Activated naive CD4-positive, alpha-beta T cell treated with anti-CD3 and anti-CD28 coated beads for 36 hours (primary cell): ENCODE measurements around the gene IL6R. TPM values are rescaled to one million over a fixed set of nuclear protein-coding genes. Genes with fewer than 3 reads are reported as not detected.
"Not testable (repeated sequence)": the region's sequence is repeated elsewhere in the genome, so short reads cannot be mapped to it uniquely, and the experiment has no call there.

ENCODE experiments used
- CTCF ChIA-PET: fragments of 350-600 bp; sonication (Branson Sonifier 250); formaldehyde crosslinking; loops from one replicate; lab custom pipeline; 2021; ENCODE audit warnings: antibody characterized with exemption; lab: Charles Lee
- DNase-seq: peaks from one replicate; pipeline ENCODE4 v3.0.0-alpha.2; 2020
- H3K27ac Mint-ChIP-seq: one replicate; pipeline ENCODE4 v1.8.0; 2021; ENCODE audit warnings: mild to moderate bottlenecking, mixed read lengths
- H3K27me3 Mint-ChIP-seq: one replicate; pipeline ENCODE4 v1.8.0; 2021; ENCODE audit warnings: low read depth, mixed read lengths
- H3K36me3 Mint-ChIP-seq: one replicate; pipeline ENCODE4 v1.8.0; 2021; ENCODE audit warnings: low read depth, mixed read lengths
- H3K4me1 Mint-ChIP-seq: one replicate; pipeline ENCODE4 v1.8.0; 2021; ENCODE audit warnings: low read depth, mixed read lengths
- H3K4me3 Mint-ChIP-seq: one replicate; pipeline ENCODE4 v1.8.0; 2021; ENCODE audit warnings: mild to moderate bottlenecking, moderate library complexity, mixed read lengths
- H3K9me3 Mint-ChIP-seq: one replicate; pipeline ENCODE4 v1.8.0; 2021; ENCODE audit warnings: mixed read lengths
- intact Hi-C: fragments of 100-400 bp; cut with micrococcal nuclease; formaldehyde crosslinking; loops from one replicate; pipeline ENCODE4 v1.15.1; 2023
- total RNA-seq, 2 experiments: library from RNA; stranded (reverse); gene quantifications; one replicate each; pipeline ENCODE4 v1.2.3, GENCODE V29; 2021

The IL6R gene
- total RNA-seq, 2 experiments from 2014 or later = 17.3 to 25.9 TPM

GRCh38 chr1:154419620-154420571, 14.8 kb downstream of the IL6R start:
- peak; percentile 90 for DNase-seq
- peaks cover 85% of the 10 kb centered on the region for H3K4me1 Mint-ChIP-seq
- H3K27me3 Mint-ChIP-seq = no peaks in the 10 kb centered on the region
- H3K36me3 Mint-ChIP-seq = no peaks in the 10 kb centered on the region
- H3K4me3 Mint-ChIP-seq = peak overlapping the region; percentile 52
- CTCF ChIA-PET = interaction anchor here (0.5 to 3.0 kb wide), 9 partner anchors 11 to 748 kb away, joined by 3 to 26 read pairs (median 4); no protein-coding TSS in a partner anchor
- peak overlapping the region; percentile 88 for H3K27ac Mint-ChIP-seq
- H3K9me3 Mint-ChIP-seq = no peaks in the 10 kb centered on the region
- intact Hi-C loops = loop anchor here (1.0 to 2.0 kb wide), 2 partner anchors 13 to 21 kb away; no protein-coding TSS in a partner anchor

GRCh38 chr1:154420961-154421924, 16.1 kb downstream of the IL6R start:
- peaks cover 91% of the 10 kb centered on the region for H3K4me1 Mint-ChIP-seq
- peaks cover 1% of the 10 kb centered on the region for H3K36me3 Mint-ChIP-seq
- H3K9me3 Mint-ChIP-seq = no peaks in the 10 kb centered on the region
- H3K27ac Mint-ChIP-seq = peak overlapping the region; percentile 75
- no peaks in the 10 kb centered on the region for H3K27me3 Mint-ChIP-seq
- CTCF ChIA-PET = interaction anchor here (1.1 to 3.0 kb wide), 2 partner anchors 12 to 58 kb away, joined by 4 to 26 read pairs; no protein-coding TSS in a partner anchor
- intact Hi-C loops = loop anchor here (1.0 kb wide), 1 partner anchor 14 kb away; no protein-coding TSS in a partner anchor
- DNase-seq = no peak
- H3K4me3 Mint-ChIP-seq = peak overlapping the region; percentile 21

- H3K36me3 Mint-ChIP-seq, H3K4me3 Mint-ChIP-seq, H3K27me3 Mint-ChIP-seq, DNase-seq, H3K9me3 Mint-ChIP-seq, intact Hi-C loops: not testable (repeated sequence)
- Mint-ChIP-seq H3K27ac (peak overlapping the region; percentile 66), H3K4me1 (peaks cover 87% of the 10 kb centered on the region)
- CTCF ChIA-PET = interaction anchor here (0.6 to 1.1 kb wide), 3 partner anchors 10 to 57 kb away, joined by 3 to 4 read pairs (median 4); no protein-coding TSS in a partner anchor
Observed at GRCh38 chr1:154422049-154422448, 16.9 kb downstream of the IL6R start.

GRCh38 chr1:154422521-154422920, 17.4 kb downstream of the IL6R start:
- no peak for DNase-seq
- no peak overlapping the region for H3K4me3 Mint-ChIP-seq

GRCh38 chr1:154423304-154423987, 18.3 kb downstream of the IL6R start:
- peak; percentile 63 for DNase-seq
- peak overlapping the region; percentile 24 for H3K27ac Mint-ChIP-seq
- H3K36me3 Mint-ChIP-seq = peaks cover 1% of the 10 kb centered on the region
- peaks cover 79% of the 10 kb centered on the region for H3K4me1 Mint-ChIP-seq
- no peaks in the 10 kb centered on the region for H3K27me3 Mint-ChIP-seq
- H3K4me3 Mint-ChIP-seq = no peak overlapping the region
- intact Hi-C loops = loop anchor here (1.0 kb wide), 1 partner anchor 16 kb away; no protein-coding TSS in a partner anchor
- CTCF ChIA-PET = no interaction called here
- no peaks in the 10 kb centered on the region for H3K9me3 Mint-ChIP-seq

More at GRCh38 chr1:154422521-154422920, 17.4 kb downstream of the IL6R start:
- intact Hi-C loops = no loop called here
- peak overlapping the region; percentile 66 for H3K27ac Mint-ChIP-seq
- CTCF ChIA-PET = interaction anchor here (0.6 to 1.1 kb wide), 3 partner anchors 10 to 57 kb away, joined by 3 to 4 read pairs (median 4); no protein-coding TSS in a partner anchor
- peaks cover 87% of the 10 kb centered on the region for H3K4me1 Mint-ChIP-seq
- no peaks in the 10 kb centered on the region for H3K27me3 Mint-ChIP-seq
- H3K9me3 Mint-ChIP-seq = no peaks in the 10 kb centered on the region
- H3K36me3 Mint-ChIP-seq = peaks cover 1% of the 10 kb centered on the region

- Mint-ChIP-seq H3K36me3 (peaks cover 1% of the 10 kb centered on the region), H3K9me3 (no peaks in the 10 kb centered on the region), H3K27ac (no peak overlapping the region), H3K4me1 (peaks cover 76% of the 10 kb centered on the region), H3K4me3 (no peak overlapping the region), H3K27me3 (no peaks in the 10 kb centered on the region)
- intact Hi-C loops = loop anchor here (1.0 kb wide), 1 partner anchor 15 kb away; no protein-coding TSS in a partner anchor
- DNase-seq = no peak
- CTCF ChIA-PET = no interaction called here
Observed at GRCh38 chr1:154423988-154424326, 18.8 kb downstream of the IL6R start.

GRCh38 chr1:154425172-154425571, 20.0 kb downstream of the IL6R start:
- intact Hi-C loops = no loop called here
- Mint-ChIP-seq H3K4me3 (no peak overlapping the region), H3K27ac (no peak overlapping the region), H3K27me3 (no peaks in the 10 kb centered on the region), H3K4me1 (peaks cover 68% of the 10 kb centered on the region), H3K36me3 (peaks cover 1% of the 10 kb centered on the region), H3K9me3 (no peaks in the 10 kb centered on the region)
- CTCF ChIA-PET = no interaction called here
- no peak for DNase-seq

GRCh38 chr1:154427173-154428139, 22.3 kb downstream of the IL6R start:
- Mint-ChIP-seq H3K4me1 (peaks cover 71% of the 10 kb centered on the region), H3K9me3 (no peaks in the 10 kb centered on the region), H3K36me3 (peaks cover 10% of the 10 kb centered on the region), H3K4me3 (no peak overlapping the region), H3K27me3 (no peaks in the 10 kb centered on the region), H3K27ac (peak overlapping the region; percentile 42)
- intact Hi-C loops = no loop called here
- CTCF ChIA-PET = interaction anchor here (0.6 to 1.4 kb wide), 3 partner anchors 15 to 451 kb away, joined by 3 to 4 read pairs (median 3); no protein-coding TSS in a partner anchor
- DNase-seq = no peak

- no peak for DNase-seq
- peaks cover 12% of the 10 kb centered on the region for H3K36me3 Mint-ChIP-seq
- no peaks in the 10 kb centered on the region for H3K27me3 Mint-ChIP-seq
- no peaks in the 10 kb centered on the region for H3K9me3 Mint-ChIP-seq
- H3K4me1 Mint-ChIP-seq = peaks cover 64% of the 10 kb centered on the region
- no peak overlapping the region for H3K27ac Mint-ChIP-seq
- CTCF ChIA-PET = interaction anchor here (1.6 kb wide), 1 partner anchor 23 kb away, joined by 7 read pairs; no protein-coding TSS in a partner anchor
- no peak overlapping the region for H3K4me3 Mint-ChIP-seq
- intact Hi-C loops = no loop called here
Observed at GRCh38 chr1:154429118-154429517, 24.0 kb downstream of the IL6R start.

- Mint-ChIP-seq H3K27me3 (no peaks in the 10 kb centered on the region), H3K9me3 (no peaks in the 10 kb centered on the region), H3K27ac (no peak overlapping the region), H3K4me3 (no peak overlapping the region), H3K4me1 (peaks cover 56% of the 10 kb centered on the region), H3K36me3 (peaks cover 16% of the 10 kb centered on the region)
- intact Hi-C loops = no loop called here
- DNase-seq = no peak
- CTCF ChIA-PET = interaction anchor here (1.0 to 1.6 kb wide), 3 partner anchors 10 to 24 kb away, joined by 3 to 7 read pairs (median 3); no protein-coding TSS in a partner anchor
Observed at GRCh38 chr1:154429841-154430611, 24.9 kb downstream of the IL6R start.
